Measurements from ENCODE around the gene CPN2.

DNA sequence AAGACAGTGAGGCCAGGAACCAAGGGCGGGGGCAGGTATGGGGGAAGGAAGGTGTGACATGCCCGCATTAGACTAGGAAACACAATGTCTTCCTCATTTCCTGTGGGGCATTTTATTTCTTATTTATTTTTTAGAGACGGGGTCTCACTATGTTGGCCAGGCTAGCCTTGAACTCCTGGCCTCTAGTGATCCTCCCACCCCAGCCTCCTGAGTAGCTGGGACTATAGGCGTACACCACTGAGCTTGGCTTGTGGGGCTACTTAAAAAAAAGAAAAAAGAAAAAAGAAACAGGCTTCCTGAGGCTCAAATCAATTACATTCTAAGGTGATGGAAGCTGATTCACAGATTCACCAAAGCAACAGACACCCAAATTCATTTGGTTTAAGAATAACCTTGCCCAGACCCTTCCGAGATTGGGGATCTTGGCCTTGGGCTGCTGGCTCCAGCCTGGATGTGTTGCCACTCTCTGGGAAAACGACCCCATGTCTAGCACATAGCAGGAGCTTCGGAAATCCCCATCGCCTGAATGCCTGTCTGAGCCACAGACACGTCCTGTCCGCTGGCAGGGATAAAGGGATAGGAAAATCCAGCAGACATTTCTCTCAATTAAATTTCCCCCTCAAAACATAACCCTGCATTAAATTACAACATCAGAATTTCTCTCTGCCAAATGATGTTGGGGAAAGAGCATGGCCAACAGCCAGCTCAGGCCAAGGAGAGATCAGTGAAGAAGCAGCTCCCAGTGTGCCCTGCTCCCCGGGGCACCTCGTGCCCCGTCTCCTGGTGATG, 13.0 kb downstream of the CPN2 start:
- TF ChIP-seq POLR2AphosphoS5 (IDR thresholded peaks at IDR 0.05; ENCODE audit: low read depth, low read length) (no peak), SIN3A (IDR thresholded peaks at IDR 0.05; ENCODE audit: borderline replicate concordance, insufficient read depth, low read length) (no peak)

Data from PFSK-1 (cell line).